HCT116 (cell line): ENCODE results near the gene OSBP2. TPM values are rescaled to one million over a fixed set of nuclear protein-coding genes. Genes with fewer than 3 reads are reported as not detected.
A peak's percentile ranks its signal among the peaks of the same experiment; 100 is the strongest.

Source experiments
- ATAC-seq: fragments of 200-7000 bp; cut with Tn5 transposase; 2 replicates; pipeline ENCODE4 v1.9.1; 2020; ENCODE audit warnings: mild to moderate bottlenecking, moderate library complexity
- BruUV-seq: library from RNA; stranded (reverse); fragments of 400-500 nt; replicated peaks from 2 replicates; lab custom pipeline; 2021; lab: Mats Ljungman, UMichigan
- CTCF ChIA-PET: fragments of 300-600 bp; sonication (Branson Sonifier 250); formaldehyde crosslinking; loops from one replicate; lab custom pipeline; 2021; ENCODE audit warnings: antibody characterized with exemption; lab: Charles Lee
- POLR2A ChIA-PET: fragments of 300-600, 350-600 bp; sonication (Branson Sonifier 250); formaldehyde crosslinking; loops from one replicate; lab custom pipeline; 2021; ENCODE audit warnings: antibody characterized with exemption; lab: Charles Lee
- RAD21 ChIA-PET, 2 experiments: fragments of 300-600 bp; sonication (Branson Sonifier 250); formaldehyde crosslinking; loops; one replicate each; lab custom pipeline; 2023; ENCODE audit warnings: low total read pairs in 2 of 2; ENCODE audit not compliant: uncharacterized antibody in 2 of 2, unreplicated experiment in 2 of 2, low non-redundant PET in 1 of 2; lab: Charles Lee
- DNase-seq: peaks from one replicate; pipeline ENCODE4 v3.0.0-alpha.2; 2010; ENCODE audit warnings: low read depth, low spot score
- H2AFZ ChIP-seq: fragments of 200-600 bp; shearing (Covaris generic), sonication (generic); 2 replicates; pipeline ENCODE4 v1.6.1; 2017; ENCODE audit warnings: low read depth, mixed run types, mixed read lengths, antibody characterized with exemption, low read length; ENCODE audit not compliant: poor library complexity, severe bottlenecking
- H3K27ac ChIP-seq: 2 replicates; pipeline ENCODE4 v1.5.1; 2012; ENCODE audit warnings: low read depth, low read length
- H3K27me3 ChIP-seq: fragments of 200-600 bp; sonication (generic); 2 replicates; pipeline ENCODE4 v1.6.1; 2016; ENCODE audit warnings: mixed run types, low read length, mixed read lengths; ENCODE audit not compliant: insufficient read depth
- H3K36me3 ChIP-seq, 2 experiments: fragments of 200-500 bp in 1 of 2; fragments of 200-600 bp in 1 of 2; sonication (Bioruptor generic) in 1 of 2; sonication (generic) in 1 of 2; 2 replicates each; pipeline versions ENCODE4 v1.5.1 to v1.6.1; 2014 to 2016; ENCODE audit warnings: low read length in 2 of 2, inconsistent platforms in 1 of 2, mixed read lengths in 1 of 2, mixed run types in 1 of 2; ENCODE audit not compliant: insufficient read depth in 2 of 2, control insufficient read depth in 1 of 2
- H3K4me1 ChIP-seq, 2 experiments: fragments of 200-600 bp in 1 of 2; sonication (generic) in 1 of 2; 2 replicates each; pipeline versions ENCODE4 v1.5.1 to v1.6.1; 2012 to 2017; ENCODE audit warnings: low read length in 2 of 2, inconsistent platforms in 1 of 2, mild to moderate bottlenecking in 1 of 2, mixed read lengths in 1 of 2, mixed run types in 1 of 2, moderate library complexity in 1 of 2; ENCODE audit not compliant: insufficient read depth in 2 of 2, control insufficient read depth in 1 of 2
- H3K4me2 ChIP-seq: fragments of 200-600 bp; sonication (generic); 2 replicates; pipeline ENCODE4 v1.6.1; 2017; ENCODE audit warnings: mixed run types, low read length, mixed read lengths
- H3K4me3 ChIP-seq, 2 experiments: fragments of 200-600 bp in 1 of 2; sonication (generic) in 1 of 2; replicated peaks in 1 of 2; 2 replicates each; pipeline ENCODE4 v1.5.1; 2011 to 2016; ENCODE audit warnings: low read length in 2 of 2, control low read depth in 1 of 2, low read depth in 1 of 2, mild to moderate bottlenecking in 1 of 2, mixed read lengths in 1 of 2, mixed run types in 1 of 2
- H3K79me2 ChIP-seq: fragments of 200-600 bp; sonication (generic); 2 replicates; pipeline ENCODE4 v1.6.1; 2017; ENCODE audit warnings: mild to moderate bottlenecking, mixed run types, low read length, moderate library complexity, mixed read lengths; ENCODE audit not compliant: insufficient read depth
- H3K9ac ChIP-seq: fragments of 200-600 bp; sonication (generic); 2 replicates; pipeline ENCODE4 v1.6.1; 2016; ENCODE audit warnings: low read length, mixed read lengths
- H3K9me2 ChIP-seq: fragments of 200-600 bp; sonication (generic), shearing (Covaris generic); 2 replicates; pipeline ENCODE4 v1.6.1; 2017; ENCODE audit warnings: mixed run types, mild to moderate bottlenecking, moderate library complexity; ENCODE audit not compliant: insufficient read depth
- H3K9me3 ChIP-seq, 2 experiments: fragments of 200-500 bp in 1 of 2; fragments of 200-600 bp in 1 of 2; sonication (Bioruptor generic) in 1 of 2; sonication (generic) in 1 of 2; 2 replicates each; pipeline ENCODE4 v1.6.1; 2014 to 2017; ENCODE audit warnings: low read length in 2 of 2, mixed read lengths in 2 of 2, inconsistent platforms in 1 of 2, low read depth in 1 of 2, mild to moderate bottlenecking in 1 of 2, mixed run types in 1 of 2, moderate library complexity in 1 of 2; ENCODE audit not compliant: control insufficient read depth in 1 of 2, insufficient read depth in 1 of 2
- H4K20me1 ChIP-seq: fragments of 200-600 bp; sonication (generic), shearing (Covaris generic); 2 replicates; pipeline ENCODE4 v1.6.1; 2017; ENCODE audit warnings: mixed run types, mild to moderate bottlenecking, moderate library complexity; ENCODE audit not compliant: insufficient read depth
- CBX3 ChIP-seq: IDR thresholded peaks from 2 replicates; pipeline ENCODE4 v1.6.1; 2012; ENCODE audit warnings: low read depth
- CEBPB ChIP-seq: IDR thresholded peaks from 2 replicates; pipeline ENCODE4 v1.6.1; 2012; ENCODE audit warnings: low read depth
- EGR1 ChIP-seq: IDR thresholded peaks from 2 replicates; pipeline ENCODE4 v1.6.1; 2012; ENCODE audit warnings: low read depth
- ELF1 ChIP-seq: IDR thresholded peaks from 2 replicates; pipeline ENCODE4 v1.6.1; 2012; ENCODE audit warnings: low read depth, borderline replicate concordance
- EZH2 ChIP-seq: fragments of 200-600 bp; sonication (generic); IDR thresholded peaks from 2 replicates; pipeline ENCODE4 v1.6.1; 2017; ENCODE audit warnings: antibody characterized with exemption, mixed run types
- EZH2phosphoT487 ChIP-seq: fragments of 200-600 bp; IDR thresholded peaks from 2 replicates; pipeline ENCODE4 v1.6.1; 2018; ENCODE audit warnings: antibody characterized with exemption, borderline replicate concordance
- FOSL1 ChIP-seq: IDR thresholded peaks from 2 replicates; pipeline ENCODE4 v1.6.1; 2012; ENCODE audit warnings: low read depth
- MAX ChIP-seq: IDR thresholded peaks from 2 replicates; pipeline ENCODE4 v1.6.1; 2012
- POLR2A ChIP-seq: IDR thresholded peaks from 2 replicates; pipeline ENCODE4 v1.7.0; 2011; ENCODE audit warnings: borderline replicate concordance; ENCODE audit not compliant: insufficient read depth, insufficient read length; ENCODE audit errors: extremely low read depth
- POLR2AphosphoS5 ChIP-seq: IDR thresholded peaks from 2 replicates; pipeline ENCODE4 v1.6.1; 2011; ENCODE audit warnings: mild to moderate bottlenecking, low read depth, low read length, moderate library complexity
- RAD21 ChIP-seq: IDR thresholded peaks from 2 replicates; pipeline ENCODE4 v1.6.1; 2012; ENCODE audit warnings: low read depth, mild to moderate bottlenecking
- SIN3A ChIP-seq: IDR thresholded peaks from 2 replicates; pipeline ENCODE4 v1.6.1; 2012; ENCODE audit warnings: low read depth
- SP1 ChIP-seq: IDR thresholded peaks from 2 replicates; pipeline ENCODE4 v1.6.1; 2012; ENCODE audit warnings: low read depth
- TCF7L2 ChIP-seq: IDR thresholded peaks from 2 replicates; pipeline ENCODE4 v1.7.0; 2011; ENCODE audit warnings: borderline replicate concordance, inconsistent platforms; ENCODE audit not compliant: insufficient read depth, insufficient read length; ENCODE audit errors: extremely low read depth
- YY1 ChIP-seq: IDR thresholded peaks from 2 replicates; pipeline ENCODE4 v1.6.1; 2011; ENCODE audit warnings: low read length, low read depth, moderate library complexity, mild to moderate bottlenecking; ENCODE audit not compliant: insufficient replicate concordance; ENCODE audit errors: extremely low read depth
- ZBTB33 ChIP-seq: IDR thresholded peaks from 2 replicates; pipeline ENCODE4 v1.6.1; 2011; ENCODE audit warnings: mild to moderate bottlenecking, low read length, moderate library complexity; ENCODE audit not compliant: insufficient replicate concordance; ENCODE audit errors: extremely low read depth
- ZFX ChIP-seq: fragments of 450-650 bp; IDR thresholded peaks from 2 replicates; pipeline ENCODE4 v1.6.1; 2017
- ZNF274 ChIP-seq: fragments of 200-500 bp; sonication (Bioruptor generic); IDR thresholded peaks from 2 replicates; pipeline ENCODE4 v1.6.1; 2014; ENCODE audit warnings: mild to moderate bottlenecking, low read depth, low read length, inconsistent platforms
- intact Hi-C: fragments of 100-400 bp; cut with micrococcal nuclease; formaldehyde crosslinking; loops from 2 replicates; pipeline ENCODE4 v1.10.0; 2022
- total RNA-seq: library from RNA; stranded (reverse); gene quantifications from one replicate; pipeline ENCODE4 v1.2.1, GENCODE V29; 2021; ENCODE audit not compliant: unreplicated experiment
- TF ChIP-seq, protein P1 (sequence below): IDR thresholded peaks from 2 replicates; pipeline ENCODE4 v1.6.1; 2012
- TF ChIP-seq, protein P2 (sequence below): IDR thresholded peaks from 2 replicates; pipeline ENCODE4 v1.6.1; 2012; ENCODE audit warnings: low read depth

The OSBP2 gene
- total RNA-seq, 1 experiment from 2014 or later: 12.9 TPM

GRCh38 chr22:30803679-30804078, 109.0 kb downstream of the OSBP2 start:
- H3K9me2 ChIP-seq: no peaks in the 10 kb centered on the region
- no peak overlapping the region for H3K9ac ChIP-seq
- H3K4me3 ChIP-seq: no peak overlapping the region
- H3K36me3 ChIP-seq: no peaks in the 10 kb centered on the region
- no peaks in the 10 kb centered on the region for H3K27me3 ChIP-seq
- H3K9me3 ChIP-seq: no peaks in the 10 kb centered on the region
- H3K4me2 ChIP-seq: peak overlapping the region; percentile 82
- ATAC-seq (no peak), DNase-seq (no peak)
- CTCF ChIA-PET: interaction anchor here (1.4 kb wide), 3 partner anchors 10 to 116 kb away, joined by 3 to 7 read pairs (median 3); no protein-coding TSS in a partner anchor
- RAD21 ChIA-PET: no interaction called here
- H3K79me2 ChIP-seq: no peaks in the 10 kb centered on the region
- peaks cover 16 to 60% of the 10 kb centered on the region in 2 experiments for H3K4me1 ChIP-seq
- H3K27ac ChIP-seq: no peak overlapping the region
- no peaks in the 10 kb centered on the region for H4K20me1 ChIP-seq
- no TSS peak for BruUV-seq
- POLR2A ChIA-PET: no interaction called here
- TF ChIP-seq SP1: no peak
- no peak for TF ChIP-seq EZH2
- no peak for TF ChIP-seq SIN3A
- TF ChIP-seq RAD21: no peak
- no peak for TF ChIP-seq POLR2A
- TF ChIP-seq FOSL1: no peak
- no peak for TF ChIP-seq EGR1
- TF ChIP-seq ZNF274: no peak
- no peak for TF ChIP-seq YY1
- TF ChIP-seq CBX3: no peak
- no peak for TF ChIP-seq MAX
- TF ChIP-seq, protein P1, sequence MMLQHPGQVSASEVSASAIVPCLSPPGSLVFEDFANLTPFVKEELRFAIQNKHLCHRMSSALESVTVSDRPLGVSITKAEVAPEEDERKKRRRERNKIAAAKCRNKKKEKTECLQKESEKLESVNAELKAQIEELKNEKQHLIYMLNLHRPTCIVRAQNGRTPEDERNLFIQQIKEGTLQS: no peak
- no peak for TF ChIP-seq CEBPB
- TF ChIP-seq ZFX: no peak
- no peak for TF ChIP-seq ZBTB33
- no peak for TF ChIP-seq TCF7L2
- no peak for TF ChIP-seq ELF1
- TF ChIP-seq, protein P2, sequence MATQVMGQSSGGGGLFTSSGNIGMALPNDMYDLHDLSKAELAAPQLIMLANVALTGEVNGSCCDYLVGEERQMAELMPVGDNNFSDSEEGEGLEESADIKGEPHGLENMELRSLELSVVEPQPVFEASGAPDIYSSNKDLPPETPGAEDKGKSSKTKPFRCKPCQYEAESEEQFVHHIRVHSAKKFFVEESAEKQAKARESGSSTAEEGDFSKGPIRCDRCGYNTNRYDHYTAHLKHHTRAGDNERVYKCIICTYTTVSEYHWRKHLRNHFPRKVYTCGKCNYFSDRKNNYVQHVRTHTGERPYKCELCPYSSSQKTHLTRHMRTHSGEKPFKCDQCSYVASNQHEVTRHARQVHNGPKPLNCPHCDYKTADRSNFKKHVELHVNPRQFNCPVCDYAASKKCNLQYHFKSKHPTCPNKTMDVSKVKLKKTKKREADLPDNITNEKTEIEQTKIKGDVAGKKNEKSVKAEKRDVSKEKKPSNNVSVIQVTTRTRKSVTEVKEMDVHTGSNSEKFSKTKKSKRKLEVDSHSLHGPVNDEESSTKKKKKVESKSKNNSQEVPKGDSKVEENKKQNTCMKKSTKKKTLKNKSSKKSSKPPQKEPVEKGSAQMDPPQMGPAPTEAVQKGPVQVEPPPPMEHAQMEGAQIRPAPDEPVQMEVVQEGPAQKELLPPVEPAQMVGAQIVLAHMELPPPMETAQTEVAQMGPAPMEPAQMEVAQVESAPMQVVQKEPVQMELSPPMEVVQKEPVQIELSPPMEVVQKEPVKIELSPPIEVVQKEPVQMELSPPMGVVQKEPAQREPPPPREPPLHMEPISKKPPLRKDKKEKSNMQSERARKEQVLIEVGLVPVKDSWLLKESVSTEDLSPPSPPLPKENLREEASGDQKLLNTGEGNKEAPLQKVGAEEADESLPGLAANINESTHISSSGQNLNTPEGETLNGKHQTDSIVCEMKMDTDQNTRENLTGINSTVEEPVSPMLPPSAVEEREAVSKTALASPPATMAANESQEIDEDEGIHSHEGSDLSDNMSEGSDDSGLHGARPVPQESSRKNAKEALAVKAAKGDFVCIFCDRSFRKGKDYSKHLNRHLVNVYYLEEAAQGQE: no peak
- TF ChIP-seq EZH2phosphoT487: no peak
- no peak for TF ChIP-seq POLR2AphosphoS5
- H2AFZ ChIP-seq: no peak overlapping the region
- intact Hi-C loops: no loop called here
